Fibroblast of mammary gland (primary cell): ENCODE results near the gene CD1B.
"Not testable (repeated sequence)": the region's sequence is repeated elsewhere in the genome, so short reads cannot be mapped to it uniquely, and the experiment has no call there.

ENCODE experiments used
- DNase-seq: peaks from one replicate; pipeline ENCODE4 v3.0.0-alpha.2; 2010; ENCODE audit warnings: low read depth
- H3K4me3 ChIP-seq: 2 replicates; pipeline ENCODE4 v1.5.1; 2011; ENCODE audit warnings: low read depth, mild to moderate bottlenecking, low read length, moderate library complexity; ENCODE audit not compliant: control insufficient read depth
- TF ChIP-seq, protein P1 (sequence below): conservative IDR thresholded peaks from 2 replicates; pipeline ENCODE4 v1.5.1; 2011; ENCODE audit warnings: low read depth, low read length, inconsistent platforms; ENCODE audit not compliant: control insufficient read depth, insufficient read depth

The CD1B gene

DNA sequence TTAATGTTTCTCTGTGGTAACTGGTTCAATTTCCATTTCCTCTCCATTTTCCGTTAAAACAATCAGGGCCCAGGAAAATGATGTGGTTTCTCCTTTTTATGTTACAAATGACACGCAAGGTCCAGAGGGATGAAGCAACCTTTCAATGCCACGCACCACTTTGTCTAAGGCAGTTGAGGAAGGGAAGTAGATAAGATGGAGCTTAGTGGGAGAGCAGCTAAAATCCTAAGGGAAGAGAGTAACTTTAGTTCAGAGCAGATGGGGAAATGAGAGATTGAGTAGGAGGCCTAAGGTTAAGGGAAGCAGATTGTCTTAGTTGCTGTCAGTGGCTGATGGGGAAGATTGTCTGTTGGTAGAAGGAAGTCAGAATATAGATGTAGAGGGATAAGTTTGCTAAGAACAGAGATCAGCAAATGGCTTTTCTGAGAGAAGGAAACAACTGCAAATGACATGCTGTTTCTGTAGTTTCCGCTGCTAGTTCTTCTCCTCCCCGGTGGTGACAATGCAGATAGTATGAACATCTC is 40.9 kb downstream of the CD1B start:
- TF ChIP-seq, protein P1, sequence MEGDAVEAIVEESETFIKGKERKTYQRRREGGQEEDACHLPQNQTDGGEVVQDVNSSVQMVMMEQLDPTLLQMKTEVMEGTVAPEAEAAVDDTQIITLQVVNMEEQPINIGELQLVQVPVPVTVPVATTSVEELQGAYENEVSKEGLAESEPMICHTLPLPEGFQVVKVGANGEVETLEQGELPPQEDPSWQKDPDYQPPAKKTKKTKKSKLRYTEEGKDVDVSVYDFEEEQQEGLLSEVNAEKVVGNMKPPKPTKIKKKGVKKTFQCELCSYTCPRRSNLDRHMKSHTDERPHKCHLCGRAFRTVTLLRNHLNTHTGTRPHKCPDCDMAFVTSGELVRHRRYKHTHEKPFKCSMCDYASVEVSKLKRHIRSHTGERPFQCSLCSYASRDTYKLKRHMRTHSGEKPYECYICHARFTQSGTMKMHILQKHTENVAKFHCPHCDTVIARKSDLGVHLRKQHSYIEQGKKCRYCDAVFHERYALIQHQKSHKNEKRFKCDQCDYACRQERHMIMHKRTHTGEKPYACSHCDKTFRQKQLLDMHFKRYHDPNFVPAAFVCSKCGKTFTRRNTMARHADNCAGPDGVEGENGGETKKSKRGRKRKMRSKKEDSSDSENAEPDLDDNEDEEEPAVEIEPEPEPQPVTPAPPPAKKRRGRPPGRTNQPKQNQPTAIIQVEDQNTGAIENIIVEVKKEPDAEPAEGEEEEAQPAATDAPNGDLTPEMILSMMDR, result no peak
- H3K4me3 ChIP-seq, result no peak overlapping the region
- DNase-seq, result no peak

DNA sequence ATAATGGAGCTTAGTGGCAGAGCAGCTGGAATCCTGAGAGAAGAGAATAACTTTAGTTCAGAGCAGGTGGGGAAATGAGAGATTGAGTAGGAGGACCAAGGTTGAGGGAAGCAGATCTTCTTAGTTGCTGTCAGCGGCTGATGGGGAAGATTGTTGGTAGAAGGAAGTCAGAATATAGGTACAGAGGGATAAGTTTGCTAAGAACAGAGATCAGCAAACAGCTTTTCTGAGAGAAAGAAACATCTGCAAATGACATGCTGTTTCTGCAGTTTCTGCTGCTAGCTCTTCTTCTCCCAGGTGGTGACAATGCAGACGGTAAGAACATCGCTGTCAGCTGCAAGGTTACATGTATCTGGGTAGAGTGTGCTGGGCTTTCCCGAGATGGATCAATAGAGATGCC is 41.5 kb downstream of the CD1B start, which contains the start of gene CD1C:
CD1C (plus strand) TSS at position 113 of the 400 bp plus-strand sequence; CDS start at position 255, 142 bp downstream.
- no peak within 1 kb of the TSS for H3K4me3 ChIP-seq
- DNase-seq, result no peak
- TF ChIP-seq, protein P1, result no peak

DNA sequence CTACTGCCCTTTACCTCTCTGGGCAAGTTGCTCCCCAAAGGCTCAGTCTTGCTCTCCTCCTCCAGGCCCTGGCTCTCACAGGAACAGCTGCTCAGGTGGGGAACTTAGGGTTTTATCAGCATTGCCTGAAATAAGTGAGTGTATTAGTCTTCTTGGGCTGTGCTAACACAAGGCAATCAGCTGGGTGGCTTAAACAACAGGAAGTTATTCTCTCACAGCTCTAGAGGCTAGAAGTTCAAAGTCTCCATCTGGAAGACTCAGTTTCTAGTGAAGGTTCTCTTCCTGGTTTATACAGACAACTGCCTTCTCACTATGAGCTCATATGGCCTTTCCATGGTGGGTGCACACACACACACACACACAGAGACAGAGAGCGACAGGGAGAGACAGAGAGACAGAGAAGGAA is 44.4 kb downstream of the CD1B start:
- TF ChIP-seq, protein P1, result no peak
- DNase-seq, result no peak
- H3K4me3 ChIP-seq, result no peak overlapping the region

DNA sequence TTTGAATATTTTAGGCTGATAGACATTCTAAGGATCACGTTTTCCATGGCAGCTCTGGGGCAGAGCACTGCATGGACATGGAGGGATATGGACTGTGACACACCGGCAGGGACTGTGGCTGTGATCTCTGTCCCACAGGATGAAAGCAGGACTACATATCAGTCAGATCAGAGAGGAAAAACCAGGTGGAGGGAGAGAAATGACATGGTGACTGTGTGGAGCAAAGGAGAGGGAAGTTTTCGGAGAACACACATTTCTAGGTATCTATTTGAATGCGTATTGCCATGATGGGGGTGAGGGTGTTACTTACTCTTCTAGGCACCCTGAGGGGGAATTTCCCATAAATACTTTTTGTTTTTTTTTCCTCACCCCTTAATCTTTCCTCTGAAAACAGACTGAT is 44.8 kb downstream of the CD1B start:
- H3K4me3 ChIP-seq, result no peak overlapping the region
- no peak for DNase-seq
- TF ChIP-seq, protein P1, result no peak

DNA sequence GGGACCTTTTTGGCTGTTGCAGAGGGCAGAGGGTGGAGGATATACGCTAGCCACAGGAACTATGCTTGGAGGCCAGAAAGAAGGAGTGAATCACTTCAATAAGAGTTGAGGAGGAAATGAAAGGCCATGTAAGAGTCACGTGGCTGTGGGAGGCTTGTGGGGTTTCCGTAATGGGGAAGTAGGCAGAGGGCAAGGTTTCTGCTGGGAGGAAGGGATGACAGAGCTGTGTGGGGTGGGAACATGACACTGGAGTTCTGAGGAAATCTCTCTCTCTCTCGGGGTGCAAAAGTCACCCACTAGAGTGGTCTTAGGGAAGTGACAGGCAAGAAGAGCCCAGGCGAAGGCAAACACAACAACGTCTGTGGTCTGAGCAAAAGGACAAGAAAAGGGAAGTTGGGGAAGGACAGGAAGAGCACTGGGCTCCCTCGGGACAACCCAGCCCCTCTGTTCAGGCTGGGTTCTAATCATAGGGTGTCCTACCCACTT is 45.5 kb downstream of the CD1B start:
- DNase-seq, result no peak
- H3K4me3 ChIP-seq, result no peak overlapping the region
- TF ChIP-seq, protein P1, result no peak

DNA sequence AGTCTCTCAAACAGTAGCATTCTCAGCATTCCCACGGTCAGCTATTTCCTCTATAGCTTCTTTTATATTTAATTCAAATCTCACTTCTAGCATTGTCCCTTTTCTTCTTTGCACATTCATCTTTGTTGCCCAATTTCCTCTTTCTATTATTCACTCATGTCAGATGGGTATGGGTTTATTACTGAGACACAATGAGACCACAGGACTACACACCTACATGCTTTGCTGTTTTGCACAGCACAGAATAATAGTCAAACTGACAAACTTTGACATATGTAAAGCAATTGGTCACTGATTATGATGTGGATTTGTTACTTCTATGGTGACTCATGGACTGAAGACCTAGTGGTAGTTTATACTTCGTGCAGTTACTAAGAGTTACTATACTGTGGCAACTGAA is 47.4 kb downstream of the CD1B start:
- TF ChIP-seq, protein P1, result no peak
- H3K4me3 ChIP-seq, result no peak overlapping the region
- no peak for DNase-seq

DNA sequence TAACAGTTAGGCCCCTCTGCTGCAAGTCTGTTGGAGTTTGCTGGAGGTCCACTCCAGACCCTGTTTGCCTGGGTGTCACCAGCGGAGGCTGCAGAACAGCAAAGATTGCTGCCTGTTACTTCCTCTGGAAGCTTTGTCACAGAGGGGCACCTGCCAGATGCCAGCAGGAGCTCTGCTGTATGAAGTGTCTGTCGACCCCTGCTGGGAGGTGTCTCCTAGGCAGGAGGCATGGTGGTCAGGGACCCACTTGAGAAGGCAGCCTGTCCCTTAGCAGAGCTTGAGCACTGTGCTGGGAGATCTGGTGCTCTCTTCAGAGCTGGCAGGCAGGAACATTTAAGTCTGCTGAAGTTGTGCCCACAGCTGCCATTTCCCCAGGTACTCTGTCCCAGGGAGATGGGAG is 48.9 kb downstream of the CD1B start:
- DNase-seq, H3K4me3 ChIP-seq: not testable (repeated sequence)
